Keratinocyte (primary cell): ENCODE results near the gene TSPAN2. TPM values are rescaled to one million over a fixed set of nuclear protein-coding genes. Genes with fewer than 3 reads are reported as not detected.
A peak's percentile ranks its signal among the peaks of the same experiment; 100 is the strongest.

ENCODE experiments used
- DNase-seq: peaks from one replicate; pipeline ENCODE4 v3.0.0-alpha.2; 2011; ENCODE audit warnings: low read depth, missing footprints, low spot score
- FAIRE-seq: peaks from 2 replicates; lab custom pipeline; 2011; peaks lifted over from hg19 to GRCh38; lab: Jason Lieb, UNC
- H2AFZ ChIP-seq: 2 replicates; pipeline ENCODE4 v1.6.0; 2012; ENCODE audit warnings: low read length, control low read depth, inconsistent platforms; ENCODE audit not compliant: control insufficient read depth
- H3K27ac ChIP-seq: 2 replicates; pipeline ENCODE4 v1.5.1; 2011; ENCODE audit warnings: low read length; ENCODE audit not compliant: control insufficient read depth, insufficient read depth
- H3K27me3 ChIP-seq: 3 replicates; pipeline ENCODE4 v1.6.0; 2011; ENCODE audit warnings: low read length; ENCODE audit not compliant: control insufficient read depth, insufficient read depth; ENCODE audit errors: extremely low read depth
- H3K36me3 ChIP-seq, 2 experiments: 2 replicates in 1 of 2; 3 replicates in 1 of 2; pipeline ENCODE4 v1.5.1; 2011; ENCODE audit warnings: low read length in 2 of 2, mild to moderate bottlenecking in 1 of 2; ENCODE audit not compliant: control insufficient read depth in 2 of 2, insufficient read depth in 2 of 2; ENCODE audit errors: extremely low read depth in 1 of 2
- H3K4me1 ChIP-seq: 3 replicates; pipeline ENCODE4 v1.5.1; 2011; ENCODE audit warnings: low read length; ENCODE audit not compliant: control insufficient read depth, insufficient read depth; ENCODE audit errors: extremely low read depth
- H3K4me2 ChIP-seq: 3 replicates; pipeline ENCODE4 v1.6.0; 2011; ENCODE audit warnings: low read depth, low read length; ENCODE audit not compliant: control insufficient read depth, insufficient read depth; ENCODE audit errors: extremely low read depth
- H3K4me3 ChIP-seq, 3 experiments: fragments of 200-600 bp in 1 of 3; sonication (generic) in 1 of 3; 2 replicates in 2 of 3; 3 replicates in 1 of 3; pipeline ENCODE4 v1.5.1; 2011 to 2016; ENCODE audit warnings: low read length in 3 of 3, mild to moderate bottlenecking in 3 of 3, control low read depth in 2 of 3, inconsistent platforms in 1 of 3, low read depth in 1 of 3, mixed read lengths in 1 of 3, mixed run types in 1 of 3, moderate library complexity in 1 of 3; ENCODE audit not compliant: control insufficient read depth in 2 of 3, insufficient read depth in 2 of 3; ENCODE audit errors: extremely low read depth in 1 of 3
- H3K79me2 ChIP-seq: 2 replicates; pipeline ENCODE4 v1.6.0; 2012; ENCODE audit warnings: low read length; ENCODE audit not compliant: control insufficient read depth, insufficient read depth
- H3K9ac ChIP-seq: 3 replicates; pipeline ENCODE4 v1.6.0; 2011; ENCODE audit warnings: low read length; ENCODE audit not compliant: control insufficient read depth, insufficient read depth; ENCODE audit errors: extremely low read depth
- H3K9me1 ChIP-seq: 3 replicates; pipeline ENCODE4 v1.6.0; 2011; ENCODE audit warnings: low read length; ENCODE audit not compliant: control insufficient read depth, insufficient read depth; ENCODE audit errors: extremely low read depth
- H3K9me3 ChIP-seq: 2 replicates; pipeline ENCODE4 v1.5.1; 2012; ENCODE audit warnings: low read depth, low read length; ENCODE audit not compliant: control insufficient read depth
- H4K20me1 ChIP-seq: 3 replicates; pipeline ENCODE4 v1.6.0; 2011; ENCODE audit warnings: low read length; ENCODE audit not compliant: control insufficient read depth, insufficient read depth; ENCODE audit errors: extremely low read depth
- EZH2 ChIP-seq: IDR thresholded peaks from one replicate; pipeline ENCODE4 v1.6.1; 2012; ENCODE audit warnings: inconsistent platforms, mild to moderate bottlenecking, low read length, moderate library complexity
- dilution Hi-C: fragments of 300-500 bp; cut with MboI; formaldehyde crosslinking; loops from one replicate; pipeline ENCODE4 v1.7.0; 2020; ENCODE audit warnings: low sequenced_read_pairs; ENCODE audit not compliant: extremely low pct_ligation_motif_present
- polyA plus RNA-seq, 5 experiments: library from polyadenylated mRNA; depleted of rRNA in 3 of 5; stranded (reverse) in 3 of 5; stranded (forward) in 1 of 5; unstranded in 1 of 5; fragments of >200 nt; gene quantifications; 1 replicate in 1 of 5; 2 replicates in 3 of 5; 3 replicates in 1 of 5; pipeline versions ENCODE4 v1.2.1 to v1.2.3, GENCODE V29; 2011 to 2012; ENCODE audit warnings: missing spikeins in 2 of 5, low read depth in 1 of 5, low replicate concordance in 1 of 5
- TF ChIP-seq, protein P1 (sequence below), 3 experiments: IDR thresholded peaks in 1 of 3; conservative IDR thresholded peaks in 1 of 3; optimal IDR thresholded peaks in 1 of 3; 2 replicates in 2 of 3; 3 replicates in 1 of 3; pipeline versions ENCODE3 to v1.5.1; 2011; ENCODE audit warnings: low read length in 3 of 3, mild to moderate bottlenecking in 3 of 3, moderate library complexity in 2 of 3, control low read depth in 1 of 3, inconsistent platforms in 1 of 3; ENCODE audit not compliant: insufficient read depth in 2 of 3; ENCODE audit errors: extremely low read depth in 1 of 3

Gene TSPAN2
- polyA plus RNA-seq, 1 donor (not counting 4 experiments of a cell fraction or from before 2014, with no cell fraction given): 0.37 TPM

GRCh38 chr1:115090186-115090490 lies 835 bp upstream of the TSPAN2 start:
- peaks cover 5% of the 10 kb centered on the region for H3K4me1 ChIP-seq
- H3K4me2 ChIP-seq: peak overlapping the region; percentile 78
- H3K36me3 ChIP-seq: no peaks in the 10 kb centered on the region
- no peak overlapping the region for H3K27ac ChIP-seq
- no peak overlapping the region for H2AFZ ChIP-seq
- H3K4me3 ChIP-seq: peak overlapping the region in 1 of 3 experiments; percentile 72
- peaks cover 7% of the 10 kb centered on the region for H3K27me3 ChIP-seq
- H3K9me1 ChIP-seq: no peaks in the 10 kb centered on the region
- dilution Hi-C loops: no loop called here
- H3K9ac ChIP-seq: no peak overlapping the region
- no peaks in the 10 kb centered on the region for H3K9me3 ChIP-seq
- no peaks in the 10 kb centered on the region for H3K79me2 ChIP-seq
- no peaks in the 10 kb centered on the region for H4K20me1 ChIP-seq
- DNase-seq (no peak), FAIRE-seq (no peak)
- no peak for TF ChIP-seq EZH2

GRCh38 chr1:115088871-115089419 lies 358 bp downstream of the TSPAN2 start:
- FAIRE-seq: no peak
- DNase-seq: no peak
- H3K4me3 ChIP-seq: peak overlapping the region in 2 of 3 experiments; percentile 43 to 58
- H2AFZ ChIP-seq: peak overlapping the region; percentile 69
- H3K9me1 ChIP-seq: no peaks in the 10 kb centered on the region
- H3K36me3 ChIP-seq: no peaks in the 10 kb centered on the region
- H3K4me2 ChIP-seq: peak overlapping the region; percentile 63
- no peaks in the 10 kb centered on the region for H3K9me3 ChIP-seq
- TF ChIP-seq EZH2: no peak
- TF ChIP-seq, protein P1, sequence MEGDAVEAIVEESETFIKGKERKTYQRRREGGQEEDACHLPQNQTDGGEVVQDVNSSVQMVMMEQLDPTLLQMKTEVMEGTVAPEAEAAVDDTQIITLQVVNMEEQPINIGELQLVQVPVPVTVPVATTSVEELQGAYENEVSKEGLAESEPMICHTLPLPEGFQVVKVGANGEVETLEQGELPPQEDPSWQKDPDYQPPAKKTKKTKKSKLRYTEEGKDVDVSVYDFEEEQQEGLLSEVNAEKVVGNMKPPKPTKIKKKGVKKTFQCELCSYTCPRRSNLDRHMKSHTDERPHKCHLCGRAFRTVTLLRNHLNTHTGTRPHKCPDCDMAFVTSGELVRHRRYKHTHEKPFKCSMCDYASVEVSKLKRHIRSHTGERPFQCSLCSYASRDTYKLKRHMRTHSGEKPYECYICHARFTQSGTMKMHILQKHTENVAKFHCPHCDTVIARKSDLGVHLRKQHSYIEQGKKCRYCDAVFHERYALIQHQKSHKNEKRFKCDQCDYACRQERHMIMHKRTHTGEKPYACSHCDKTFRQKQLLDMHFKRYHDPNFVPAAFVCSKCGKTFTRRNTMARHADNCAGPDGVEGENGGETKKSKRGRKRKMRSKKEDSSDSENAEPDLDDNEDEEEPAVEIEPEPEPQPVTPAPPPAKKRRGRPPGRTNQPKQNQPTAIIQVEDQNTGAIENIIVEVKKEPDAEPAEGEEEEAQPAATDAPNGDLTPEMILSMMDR (optimal IDR thresholded peaks at IDR 0.05 in 1 of 3, IDR thresholded peaks at IDR 0.05 in 1 of 3, conservative IDR thresholded peaks at IDR 0.05 in 1 of 3; ENCODE audit: extremely low read depth in 1 of 3, insufficient read depth in 2 of 3, low read length in 3 of 3): no peak
- no peaks in the 10 kb centered on the region for H3K79me2 ChIP-seq
- dilution Hi-C loops: no loop called here
- peak overlapping the region; percentile 10 for H3K9ac ChIP-seq
- no peaks in the 10 kb centered on the region for H4K20me1 ChIP-seq
- no peak overlapping the region for H3K27ac ChIP-seq
- H3K4me1 ChIP-seq: peaks cover 11% of the 10 kb centered on the region
- peaks cover 7% of the 10 kb centered on the region for H3K27me3 ChIP-seq
